Measurements from ENCODE around the gene EPS8L1.
A peak's percentile ranks its signal among the peaks of the same experiment; 100 is the strongest.

EPS8L1 gene

DNA sequence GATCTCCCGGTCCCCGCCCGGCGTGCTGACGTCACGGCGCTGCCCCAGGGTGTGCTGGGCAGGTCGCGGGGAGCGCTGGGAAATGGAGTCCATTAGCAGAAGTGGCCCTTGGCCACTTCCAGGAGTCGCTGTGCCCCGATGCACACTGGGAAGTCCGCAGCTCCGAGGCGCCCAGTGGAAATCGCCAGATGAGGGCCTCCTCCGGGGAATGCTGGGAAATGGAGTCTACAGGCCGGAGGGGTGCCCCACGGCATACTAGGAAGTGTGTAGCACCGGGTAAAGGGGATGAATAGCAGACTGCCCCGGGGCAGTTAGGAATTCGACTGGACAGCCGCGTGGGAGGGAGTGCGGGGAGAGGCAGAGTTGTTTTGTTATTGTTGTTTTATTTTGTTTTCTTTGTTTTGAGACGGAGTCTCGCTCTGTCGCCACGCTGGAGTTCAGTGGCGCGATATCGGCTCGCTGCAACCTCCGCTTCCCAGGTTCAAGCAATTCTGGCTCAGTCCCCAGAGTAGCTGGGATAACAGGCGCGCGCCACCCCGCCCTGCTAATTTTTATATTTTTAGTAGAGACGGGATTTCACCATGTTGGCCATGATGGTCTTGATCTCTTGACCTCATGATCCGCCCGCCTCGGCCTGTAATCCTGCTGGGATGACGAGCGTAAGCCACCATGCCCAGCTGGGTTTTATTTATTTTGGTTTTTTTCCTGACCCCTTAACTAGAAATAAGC is 42.2 kb downstream of the EPS8L1 start:
- in situ Hi-C loops (cut with HindIII; ENCODE audit: low sequenced_read_pairs), result no loop called here
- DNase-seq (ENCODE audit: low read depth, low spot score), result peak; percentile 99

DNA sequence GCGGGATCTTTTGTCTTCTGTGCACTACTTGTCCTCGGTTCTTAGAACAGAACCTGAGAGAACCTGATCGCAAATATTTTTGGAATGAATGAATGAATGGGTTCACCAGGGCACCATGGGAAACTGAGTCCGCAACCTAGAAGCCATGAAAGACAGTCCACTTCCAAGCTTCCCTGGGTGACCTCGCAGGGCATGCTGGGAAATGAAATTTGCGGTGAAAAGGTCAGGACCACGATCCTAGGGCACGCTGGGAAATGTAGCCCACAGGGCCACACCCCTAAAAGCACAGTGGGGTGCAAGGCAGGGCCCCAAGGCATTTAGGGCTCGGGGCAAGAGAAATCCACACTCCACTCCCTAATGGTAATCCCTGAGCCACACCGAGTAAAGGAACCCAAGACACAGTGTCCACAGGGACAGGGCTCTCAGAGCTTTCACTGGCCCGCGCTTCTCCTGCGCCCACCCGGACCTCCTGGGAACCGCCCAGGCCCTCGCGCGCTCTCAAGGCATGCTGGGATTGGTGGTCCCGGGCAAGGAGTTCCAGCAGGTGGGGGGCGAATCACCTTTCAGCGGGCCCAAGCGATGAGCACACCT is 42.8 kb downstream of the EPS8L1 start:
- H3K4me3 ChIP-seq (ENCODE audit: low read depth, low read length), result peak overlapping the region; percentile 62
- TF ChIP-seq, protein P1, sequence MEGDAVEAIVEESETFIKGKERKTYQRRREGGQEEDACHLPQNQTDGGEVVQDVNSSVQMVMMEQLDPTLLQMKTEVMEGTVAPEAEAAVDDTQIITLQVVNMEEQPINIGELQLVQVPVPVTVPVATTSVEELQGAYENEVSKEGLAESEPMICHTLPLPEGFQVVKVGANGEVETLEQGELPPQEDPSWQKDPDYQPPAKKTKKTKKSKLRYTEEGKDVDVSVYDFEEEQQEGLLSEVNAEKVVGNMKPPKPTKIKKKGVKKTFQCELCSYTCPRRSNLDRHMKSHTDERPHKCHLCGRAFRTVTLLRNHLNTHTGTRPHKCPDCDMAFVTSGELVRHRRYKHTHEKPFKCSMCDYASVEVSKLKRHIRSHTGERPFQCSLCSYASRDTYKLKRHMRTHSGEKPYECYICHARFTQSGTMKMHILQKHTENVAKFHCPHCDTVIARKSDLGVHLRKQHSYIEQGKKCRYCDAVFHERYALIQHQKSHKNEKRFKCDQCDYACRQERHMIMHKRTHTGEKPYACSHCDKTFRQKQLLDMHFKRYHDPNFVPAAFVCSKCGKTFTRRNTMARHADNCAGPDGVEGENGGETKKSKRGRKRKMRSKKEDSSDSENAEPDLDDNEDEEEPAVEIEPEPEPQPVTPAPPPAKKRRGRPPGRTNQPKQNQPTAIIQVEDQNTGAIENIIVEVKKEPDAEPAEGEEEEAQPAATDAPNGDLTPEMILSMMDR (IDR thresholded peaks at IDR 0.05; ENCODE audit: low read depth, low read length), result no peak
- in situ Hi-C loops (cut with HindIII; ENCODE audit: low sequenced_read_pairs), result no loop called here
- DNase-seq (ENCODE audit: low read depth, low spot score), result peak; percentile 29

More for the DNA sequence above, 42.2 kb downstream of the EPS8L1 start:
- TF ChIP-seq, protein P1 (IDR thresholded peaks at IDR 0.05; ENCODE audit: low read depth, low read length), result no peak
- peak overlapping the region; percentile 62 for H3K4me3 ChIP-seq (ENCODE audit: low read depth, low read length)

DNA sequence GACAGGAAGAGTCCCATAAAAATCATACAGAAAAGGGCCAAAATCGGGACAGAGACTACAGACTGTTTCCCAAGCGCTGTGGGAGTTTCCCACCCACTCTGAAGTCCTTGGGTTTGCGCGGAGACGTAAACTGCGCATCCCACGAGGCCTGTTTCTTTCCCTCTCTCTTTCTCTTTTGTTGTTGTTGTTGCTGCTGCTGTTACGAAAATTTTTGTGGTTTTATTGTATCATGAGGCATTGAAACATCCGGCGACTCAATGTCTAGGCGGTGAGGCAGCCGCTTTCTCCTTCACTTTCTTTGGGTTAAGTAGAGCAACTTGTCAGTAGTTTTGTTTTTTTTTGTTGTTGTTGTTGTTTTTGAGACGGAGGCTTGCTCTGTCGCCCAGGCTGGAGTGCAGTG is 43.4 kb downstream of the EPS8L1 start:
- in situ Hi-C loops (cut with HindIII; ENCODE audit: low sequenced_read_pairs), result no loop called here
- H3K4me3 ChIP-seq (ENCODE audit: low read depth, low read length), result no peak overlapping the region
- TF ChIP-seq, protein P1 (IDR thresholded peaks at IDR 0.05; ENCODE audit: low read depth, low read length), result no peak
- DNase-seq (ENCODE audit: low read depth, low spot score), result no peak

DNA sequence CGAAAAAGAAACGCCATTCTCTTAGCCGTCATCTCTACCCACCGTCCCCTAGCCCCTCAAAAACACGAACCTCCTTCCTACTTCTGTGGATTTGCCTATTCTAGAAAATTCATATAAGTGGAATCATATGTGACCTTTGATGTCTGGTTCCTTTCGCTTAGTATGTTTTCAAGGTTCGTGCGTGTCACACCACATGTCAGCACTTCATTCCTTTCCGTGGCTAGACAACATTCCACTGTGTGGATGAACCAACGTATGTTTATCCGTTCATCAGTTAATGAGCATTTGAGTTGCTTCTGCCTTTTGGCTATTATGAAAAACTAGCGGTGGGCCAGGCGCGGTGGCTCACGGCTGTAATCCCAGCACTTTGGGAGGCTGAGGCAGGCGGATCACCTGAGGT is 55.8 kb downstream of the EPS8L1 start:
- H3K4me3 ChIP-seq (ENCODE audit: low read depth, low read length), result no peak overlapping the region
- in situ Hi-C loops (cut with HindIII; ENCODE audit: low sequenced_read_pairs), result no loop called here
- DNase-seq (ENCODE audit: low read depth, low spot score), result no peak

DNA sequence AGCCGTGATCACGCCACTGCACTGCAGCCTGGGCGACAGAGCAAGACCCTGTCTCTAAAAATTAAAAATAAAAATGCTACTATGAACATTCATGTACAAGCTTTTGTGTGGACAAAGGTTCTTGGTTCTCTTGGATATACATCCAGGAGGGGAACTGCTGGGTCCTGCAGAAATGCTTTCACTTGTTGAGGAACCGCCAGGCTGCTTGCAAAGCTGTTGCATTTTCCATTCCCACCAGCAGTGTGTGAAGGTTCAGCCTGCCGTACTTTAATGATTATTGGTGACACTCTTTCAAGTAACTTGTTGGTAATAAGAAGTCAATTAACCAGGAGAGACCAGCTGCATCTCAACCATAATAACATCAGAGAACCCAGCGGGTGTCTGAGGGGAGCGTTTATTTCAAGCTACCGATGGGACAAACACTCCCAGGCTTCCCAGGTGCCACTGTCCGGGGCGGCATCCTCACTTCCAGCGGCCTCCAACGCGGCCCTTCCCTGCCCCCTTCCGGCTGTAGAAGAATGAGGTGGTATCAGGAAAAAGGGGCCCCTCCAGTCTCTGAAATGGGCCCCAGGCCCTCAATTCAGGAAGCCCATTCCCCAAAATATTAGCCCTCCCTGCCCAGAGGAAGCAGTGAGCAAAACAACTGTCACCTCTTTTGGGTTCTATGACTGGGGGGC is 56.9 kb downstream of the EPS8L1 start:
- in situ Hi-C loops (cut with HindIII; ENCODE audit: low sequenced_read_pairs), result no loop called here
- DNase-seq (ENCODE audit: low read depth, low spot score), result no peak
- no peak overlapping the region for H3K4me3 ChIP-seq (ENCODE audit: low read depth, low read length)
- TF ChIP-seq, protein P1 (IDR thresholded peaks at IDR 0.05; ENCODE audit: low read depth, low read length), result no peak

More for the DNA sequence above, 55.8 kb downstream of the EPS8L1 start:
- TF ChIP-seq, protein P1 (IDR thresholded peaks at IDR 0.05; ENCODE audit: low read depth, low read length), result no peak

DNA sequence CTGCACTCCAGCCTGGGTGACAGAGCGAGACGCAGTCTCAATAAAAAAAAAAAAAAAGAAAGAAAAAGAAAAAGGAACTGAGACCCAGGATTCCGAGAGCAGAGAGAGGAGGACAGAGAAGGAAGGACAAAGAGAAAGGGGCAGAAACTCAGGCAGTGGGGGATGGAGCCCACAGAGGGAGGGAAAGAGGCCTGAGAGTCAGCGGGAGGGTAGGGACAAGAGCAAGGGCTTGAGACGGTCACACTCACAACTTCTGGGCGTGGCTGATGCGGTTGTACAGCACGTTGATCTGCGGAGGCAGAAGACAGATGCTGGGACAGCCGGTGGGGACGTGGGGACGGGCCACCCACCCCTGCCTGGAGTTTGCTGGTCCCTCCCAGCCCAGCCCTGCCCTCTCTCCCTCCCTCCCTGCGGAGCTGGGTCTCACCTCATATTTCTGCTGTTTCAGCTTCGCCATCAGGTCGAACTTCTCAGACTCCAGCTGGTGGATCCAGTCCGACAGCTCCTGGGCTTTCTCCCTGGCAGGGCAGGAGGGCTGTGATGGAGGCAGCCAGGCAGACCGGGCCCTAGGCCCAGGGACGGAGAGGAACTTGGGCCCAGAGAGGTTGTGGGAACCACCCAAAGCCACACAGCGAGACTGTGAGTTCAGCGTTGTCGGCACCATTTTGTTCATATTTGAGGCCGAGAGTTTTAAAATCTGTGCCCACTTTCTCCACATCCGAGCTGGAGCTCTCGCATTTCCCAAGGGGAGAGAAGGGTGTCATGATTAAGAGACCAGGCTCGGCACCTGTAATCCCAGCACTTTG is 58.2 kb downstream of the EPS8L1 start:
- in situ Hi-C loops (cut with HindIII; ENCODE audit: low sequenced_read_pairs), result no loop called here
- no peak for DNase-seq (ENCODE audit: low read depth, low spot score)
- TF ChIP-seq, protein P1 (IDR thresholded peaks at IDR 0.05; ENCODE audit: low read depth, low read length), result no peak
- H3K4me3 ChIP-seq (ENCODE audit: low read depth, low read length), result no peak overlapping the region
